ENCODE data around the gene LASP1NB.

DNA sequence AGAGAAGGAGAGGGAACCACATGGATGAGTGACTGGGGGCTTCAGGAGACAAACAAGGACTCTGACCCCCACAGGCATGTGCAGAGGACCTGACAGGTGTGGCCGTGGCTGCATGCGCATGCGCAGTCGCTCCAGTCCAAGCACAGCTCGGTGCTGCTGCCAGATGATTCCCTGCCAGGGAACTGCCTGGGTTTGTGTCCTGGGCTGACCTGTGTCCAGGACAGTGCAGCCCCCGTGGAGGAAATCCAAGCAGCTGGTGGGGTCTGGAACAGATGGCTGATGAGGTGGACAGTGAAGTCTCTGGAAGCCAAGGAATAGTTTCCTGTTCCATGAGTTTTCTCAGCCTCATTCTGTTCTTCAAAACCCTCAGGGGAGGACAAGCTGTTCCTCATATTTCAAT lies 28.2 kb upstream of the LASP1NB start:
- TF ChIP-seq POLR2AphosphoS5 (IDR thresholded peaks at IDR 0.05; ENCODE audit: low read depth) (no peak), GABPA (IDR thresholded peaks at IDR 0.05; ENCODE audit: low read depth) (no peak)
- TF ChIP-seq, protein P1, sequence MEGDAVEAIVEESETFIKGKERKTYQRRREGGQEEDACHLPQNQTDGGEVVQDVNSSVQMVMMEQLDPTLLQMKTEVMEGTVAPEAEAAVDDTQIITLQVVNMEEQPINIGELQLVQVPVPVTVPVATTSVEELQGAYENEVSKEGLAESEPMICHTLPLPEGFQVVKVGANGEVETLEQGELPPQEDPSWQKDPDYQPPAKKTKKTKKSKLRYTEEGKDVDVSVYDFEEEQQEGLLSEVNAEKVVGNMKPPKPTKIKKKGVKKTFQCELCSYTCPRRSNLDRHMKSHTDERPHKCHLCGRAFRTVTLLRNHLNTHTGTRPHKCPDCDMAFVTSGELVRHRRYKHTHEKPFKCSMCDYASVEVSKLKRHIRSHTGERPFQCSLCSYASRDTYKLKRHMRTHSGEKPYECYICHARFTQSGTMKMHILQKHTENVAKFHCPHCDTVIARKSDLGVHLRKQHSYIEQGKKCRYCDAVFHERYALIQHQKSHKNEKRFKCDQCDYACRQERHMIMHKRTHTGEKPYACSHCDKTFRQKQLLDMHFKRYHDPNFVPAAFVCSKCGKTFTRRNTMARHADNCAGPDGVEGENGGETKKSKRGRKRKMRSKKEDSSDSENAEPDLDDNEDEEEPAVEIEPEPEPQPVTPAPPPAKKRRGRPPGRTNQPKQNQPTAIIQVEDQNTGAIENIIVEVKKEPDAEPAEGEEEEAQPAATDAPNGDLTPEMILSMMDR (IDR thresholded peaks at IDR 0.05; ENCODE audit: insufficient read depth, low read length): no peak

All from HL-60 (cell line).